Loucy (cell line): ENCODE data around the gene CDKL4.
"Not testable (repeated sequence)": the region's sequence is repeated elsewhere in the genome, so short reads cannot be mapped to it uniquely, and the experiment has no call there.

Experiments used
- CTCF ChIP-seq: fragments of 200-600 bp; sonication (generic); conservative IDR thresholded peaks from 2 replicates; pipeline ENCODE4 v1.5.1; 2014; ENCODE audit warnings: mild to moderate bottlenecking, antibody characterized with exemption, low read length
- EZH2phosphoT487 ChIP-seq: fragments of 200-600 bp; IDR thresholded peaks from 2 replicates; pipeline ENCODE4 v1.6.1; 2018; ENCODE audit warnings: antibody characterized with exemption, mild to moderate bottlenecking, moderate library complexity, borderline replicate concordance

GRCh38 chr2:39140948-39141333 is 102.8 kb downstream of the CDKL4 start:
- TF ChIP-seq CTCF, EZH2phosphoT487: not testable (repeated sequence)
